SK-N-SH (cell line): ENCODE results near the gene NRBF2. TPM values are rescaled to one million over a fixed set of nuclear protein-coding genes. Genes with fewer than 3 reads are reported as not detected.

ENCODE experiments used
- CTCF ChIA-PET: fragments of 300-600, 350-600 bp; formaldehyde crosslinking; extraction: SDS; loops from one replicate; lab custom pipeline; 2021; lab: Yijun Ruan, JAX
- POLR2A ChIA-PET: fragments of 350-600 bp; sonication (Branson Sonifier 250); formaldehyde crosslinking; extraction: SDS; loops from one replicate; lab custom pipeline; 2020; ENCODE audit warnings: antibody characterized with exemption, inconsistent platforms; lab: Yijun Ruan, JAX
- DNase-seq: peaks from one replicate; pipeline ENCODE4 v3.0.0; 2012
- H2AFZ ChIP-seq: fragments of 200-600 bp; sonication (generic); 2 replicates; pipeline ENCODE4 v1.8.1; 2016; ENCODE audit warnings: antibody characterized with exemption, mild to moderate bottlenecking, low read depth
- H3F3A ChIP-seq: fragments of 200-600 bp; sonication (generic); replicated peaks from 2 replicates; pipeline ENCODE3; 2016; ENCODE audit warnings: antibody characterized with exemption, mild to moderate bottlenecking; ENCODE audit not compliant: insufficient read depth
- H3K27ac ChIP-seq, 2 experiments: fragments of 200-500 bp in 1 of 2; fragments of 200-600 bp in 1 of 2; sonication (Bioruptor generic) in 1 of 2; sonication (generic), shearing (Covaris generic) in 1 of 2; 2 replicates each; pipeline versions ENCODE4 v1.5.1 to v1.6.1; 2014 to 2016; ENCODE audit warnings: low read depth in 2 of 2, inconsistent platforms in 1 of 2, low read length in 1 of 2, mild to moderate bottlenecking in 1 of 2, mixed read lengths in 1 of 2
- H3K27me3 ChIP-seq: fragments of 200-600 bp; sonication (generic), shearing (Covaris generic); 2 replicates; pipeline ENCODE4 v1.6.1; 2016; ENCODE audit warnings: mixed run types; ENCODE audit not compliant: insufficient read depth
- H3K36me3 ChIP-seq, 2 experiments: fragments of 200-500 bp in 1 of 2; fragments of 200-600 bp in 1 of 2; sonication (Bioruptor generic) in 1 of 2; sonication (generic) in 1 of 2; replicated peaks in 1 of 2; 2 replicates each; pipeline versions ENCODE3 to v1.5.1; 2014 to 2016; ENCODE audit warnings: low read length in 1 of 2, mild to moderate bottlenecking in 1 of 2; ENCODE audit not compliant: insufficient read depth in 2 of 2, control insufficient read depth in 1 of 2
- H3K4me1 ChIP-seq, 2 experiments: fragments of 200-500 bp in 1 of 2; fragments of 200-600 bp in 1 of 2; sonication (Bioruptor generic) in 1 of 2; sonication (generic), shearing (Covaris generic) in 1 of 2; 2 replicates each; pipeline versions ENCODE4 v1.5.1 to v1.6.1; 2014 to 2016; ENCODE audit warnings: low read depth in 1 of 2, low read length in 1 of 2, mixed run types in 1 of 2; ENCODE audit not compliant: insufficient read depth in 2 of 2, control insufficient read depth in 1 of 2
- H3K4me2 ChIP-seq: fragments of 200-600 bp; sonication (generic), shearing (Covaris generic); 2 replicates; pipeline ENCODE4 v1.6.1; 2017; ENCODE audit warnings: mixed run types
- H3K4me3 ChIP-seq, 2 experiments: fragments of 200-500 bp in 1 of 2; fragments of 200-600 bp in 1 of 2; sonication (Bioruptor generic) in 1 of 2; sonication (generic), shearing (Covaris generic) in 1 of 2; 2 replicates each; pipeline versions ENCODE4 v1.5.1 to v1.8.1; 2014 to 2016; ENCODE audit warnings: low read depth in 2 of 2, inconsistent platforms in 1 of 2, low read length in 1 of 2, mild to moderate bottlenecking in 1 of 2, mixed read lengths in 1 of 2, moderate library complexity in 1 of 2
- H3K79me2 ChIP-seq: fragments of 200-600 bp; sonication (generic); 2 replicates; pipeline ENCODE4 v1.8.1; 2017; ENCODE audit warnings: mild to moderate bottlenecking; ENCODE audit not compliant: insufficient read depth
- H3K9ac ChIP-seq: fragments of 200-600 bp; sonication (generic); 2 replicates; pipeline ENCODE4 v1.6.1; 2017; ENCODE audit warnings: mixed run types
- H3K9me2 ChIP-seq: fragments of 200-600 bp; sonication (generic); 2 replicates; pipeline ENCODE4 v1.6.1; 2017; ENCODE audit warnings: mixed run types
- H3K9me3 ChIP-seq: fragments of 200-600 bp; sonication (generic); 2 replicates; pipeline ENCODE4 v1.6.1; 2017; ENCODE audit warnings: mixed run types, mild to moderate bottlenecking, moderate library complexity
- H4K20me1 ChIP-seq: fragments of 200-600 bp; sonication (generic); 2 replicates; pipeline ENCODE4 v1.6.1; 2017; ENCODE audit warnings: mild to moderate bottlenecking, mixed run types; ENCODE audit not compliant: insufficient read depth
- CTCF ChIP-seq: fragments of 200-600 bp; sonication (generic); IDR thresholded peaks from 2 replicates; pipeline ENCODE4 v1.6.1; 2017; ENCODE audit warnings: antibody characterized with exemption, mild to moderate bottlenecking, moderate library complexity
- ELF1 ChIP-seq: IDR thresholded peaks from 2 replicates; pipeline ENCODE4 v1.4.0; 2012
- EZH2phosphoT487 ChIP-seq: fragments of 200-600 bp; sonication (generic); IDR thresholded peaks from 2 replicates; pipeline ENCODE4 v1.6.1; 2017; ENCODE audit warnings: low read depth, mixed run types, mild to moderate bottlenecking, antibody characterized with exemption, moderate library complexity, borderline replicate concordance
- FOSL2 ChIP-seq: IDR thresholded peaks from 2 replicates; pipeline ENCODE4 v1.4.0; 2012; ENCODE audit warnings: low read depth, mild to moderate bottlenecking, moderate library complexity, borderline replicate concordance
- GABPA ChIP-seq: IDR thresholded peaks from 2 replicates; pipeline ENCODE4 v1.4.0; 2012; ENCODE audit warnings: low read depth, mild to moderate bottlenecking
- JUND ChIP-seq: IDR thresholded peaks from 2 replicates; pipeline ENCODE4 v1.4.0; 2012
- MEF2A ChIP-seq: IDR thresholded peaks from 2 replicates; pipeline ENCODE4 v1.4.0; 2012; ENCODE audit warnings: low read depth, borderline replicate concordance
- MXI1 ChIP-seq: IDR thresholded peaks from 2 replicates; pipeline ENCODE4 v1.6.1; 2012; ENCODE audit warnings: mild to moderate bottlenecking, low read depth, low read length, improper control_type of control experiment
- NFIC ChIP-seq: IDR thresholded peaks from 2 replicates; pipeline ENCODE4 v1.4.0; 2012; ENCODE audit warnings: borderline replicate concordance
- POLR2AphosphoS5 ChIP-seq: IDR thresholded peaks from 2 replicates; pipeline ENCODE4 v1.6.1; 2012; ENCODE audit warnings: low read depth, low read length
- RAD21 ChIP-seq: IDR thresholded peaks from 2 replicates; pipeline ENCODE4 v1.6.1; 2012; ENCODE audit warnings: mild to moderate bottlenecking, low read length
- RCOR1 ChIP-seq: fragments of 150-350 bp; IDR thresholded peaks from 2 replicates; pipeline ENCODE4 v1.6.1; 2017; ENCODE audit warnings: antibody characterized with exemption, low read length
- RFX5 ChIP-seq: IDR thresholded peaks from 2 replicates; pipeline ENCODE4 v1.6.1; 2012; ENCODE audit warnings: mild to moderate bottlenecking, improper control_type of control experiment, low read length
- SIN3A ChIP-seq: IDR thresholded peaks from 2 replicates; pipeline ENCODE4 v1.6.1; 2012; ENCODE audit warnings: low read depth, mild to moderate bottlenecking, low read length, moderate library complexity, borderline replicate concordance
- TAF1 ChIP-seq: IDR thresholded peaks from 2 replicates; pipeline ENCODE4 v1.6.1; 2012; ENCODE audit warnings: low read depth, mild to moderate bottlenecking, low read length, moderate library complexity, borderline replicate concordance
- TCF12 ChIP-seq: IDR thresholded peaks from 2 replicates; pipeline ENCODE4 v1.4.0; 2012
- TEAD4 ChIP-seq: IDR thresholded peaks from 2 replicates; pipeline ENCODE4 v1.4.0; 2012; ENCODE audit warnings: mild to moderate bottlenecking, borderline replicate concordance; ENCODE audit not compliant: insufficient read depth
- USF1 ChIP-seq: IDR thresholded peaks from 2 replicates; pipeline ENCODE4 v1.4.0; 2012; ENCODE audit warnings: low read depth, borderline replicate concordance
- USF2 ChIP-seq: fragments of 150-350 bp; IDR thresholded peaks from 2 replicates; pipeline ENCODE4 v1.6.1; 2017; ENCODE audit warnings: antibody characterized with exemption, low read length, low read depth, borderline replicate concordance
- YY1 ChIP-seq: IDR thresholded peaks from 2 replicates; pipeline ENCODE4 v1.4.0; 2012; ENCODE audit warnings: low read depth, mild to moderate bottlenecking
- WGBS: methylation state at CpG from one replicate; pipeline ENCODE4 v1.1.6; 2017; ENCODE audit warnings: low lambda C conversion rate; 5-methylcytosine and 5-hydroxymethylcytosine counted together
- polyA plus RNA-seq, 3 experiments: library from polyadenylated mRNA; depleted of rRNA; stranded (reverse); fragments of >200 nt; gene quantifications; 2 replicates each; pipeline ENCODE4 v1.2.3, GENCODE V29; 2012
- TF ChIP-seq, protein P1 (sequence below): IDR thresholded peaks from 2 replicates; pipeline ENCODE4 v1.4.0; 2012; ENCODE audit warnings: low read depth, borderline replicate concordance
- TF ChIP-seq, protein P2 (sequence below): IDR thresholded peaks from 2 replicates; pipeline ENCODE4 v1.6.1; 2012; ENCODE audit warnings: mild to moderate bottlenecking, low read depth, low read length, moderate library complexity
- TF ChIP-seq, protein P3 (sequence below): IDR thresholded peaks from 2 replicates; pipeline ENCODE4 v1.4.0; 2012; ENCODE audit warnings: low read depth

Gene NRBF2
- 8.9 and 13.2 TPM in 2 replicates for polyA plus RNA-seq (2012; rRNA removed)
- polyA plus RNA-seq (2012; cell fraction: cytosol; rRNA removed) = 15.2 and 16.8 TPM in 2 replicates
- 2.9 and 5.6 TPM in 2 replicates for polyA plus RNA-seq (2012; cell fraction: nucleus; rRNA removed)

GRCh38 chr10:63133056-63133820 lies at the start of gene NRBF2:
NRBF2 (plus strand) TSS chr10:63133328; CDS start chr10:63133471, 143 bp downstream.
- H3K36me3 ChIP-seq = no peaks in the 10 kb centered on the region
- CTCF ChIA-PET = interaction anchor here (0.8 to 4.2 kb wide), 7 partner anchors 25 to 687 kb away, joined by 3 to 21 read pairs (median 3); no protein-coding TSS in a partner anchor
- peaks cover 51% of the 10 kb centered on the region for H3K79me2 ChIP-seq
- peak within 1 kb of the TSS; percentile 89 to 92 for H3K27ac ChIP-seq
- H3K9ac ChIP-seq = peak within 1 kb of the TSS; percentile 96
- peaks cover 19% of the 10 kb centered on the region for H4K20me1 ChIP-seq
- H3K9me2 ChIP-seq = no peaks in the 10 kb centered on the region
- H3K4me1 ChIP-seq = peaks cover 0 to 6% of the 10 kb centered on the region in 2 experiments; a peak in 3 of 4 replicates
- H3K27me3 ChIP-seq = no peaks in the 10 kb centered on the region
- POLR2A ChIA-PET = interaction anchor here (0.5 to 1.7 kb wide), 6 partner anchors 9 to 1086 kb away, joined by 3 to 8 read pairs (median 3); no protein-coding TSS in a partner anchor
- WGBS = 2% methylated on average over 23 of the region's 55 CpGs
- peak within 1 kb of the TSS; percentile 86 for H3K4me2 ChIP-seq
- no peaks in the 10 kb centered on the region for H3K9me3 ChIP-seq
- no peaks in the 10 kb centered on the region for H3F3A ChIP-seq
- peak; percentile 96 for DNase-seq
- peak within 1 kb of the TSS; percentile 96 for H2AFZ ChIP-seq
- peak within 1 kb of the TSS; percentile 91 to 97 for H3K4me3 ChIP-seq
- TF ChIP-seq ELF1 = peak; percentile 82
- TF ChIP-seq EZH2phosphoT487 = no peak
- no peak for TF ChIP-seq FOSL2
- TF ChIP-seq USF2 = peak; percentile 84
- no peak for TF ChIP-seq RFX5
- peak; percentile 86; the same call in 1 of the 2 replicates for TF ChIP-seq SIN3A
- TF ChIP-seq RCOR1 = no peak
- TF ChIP-seq, protein P1, sequence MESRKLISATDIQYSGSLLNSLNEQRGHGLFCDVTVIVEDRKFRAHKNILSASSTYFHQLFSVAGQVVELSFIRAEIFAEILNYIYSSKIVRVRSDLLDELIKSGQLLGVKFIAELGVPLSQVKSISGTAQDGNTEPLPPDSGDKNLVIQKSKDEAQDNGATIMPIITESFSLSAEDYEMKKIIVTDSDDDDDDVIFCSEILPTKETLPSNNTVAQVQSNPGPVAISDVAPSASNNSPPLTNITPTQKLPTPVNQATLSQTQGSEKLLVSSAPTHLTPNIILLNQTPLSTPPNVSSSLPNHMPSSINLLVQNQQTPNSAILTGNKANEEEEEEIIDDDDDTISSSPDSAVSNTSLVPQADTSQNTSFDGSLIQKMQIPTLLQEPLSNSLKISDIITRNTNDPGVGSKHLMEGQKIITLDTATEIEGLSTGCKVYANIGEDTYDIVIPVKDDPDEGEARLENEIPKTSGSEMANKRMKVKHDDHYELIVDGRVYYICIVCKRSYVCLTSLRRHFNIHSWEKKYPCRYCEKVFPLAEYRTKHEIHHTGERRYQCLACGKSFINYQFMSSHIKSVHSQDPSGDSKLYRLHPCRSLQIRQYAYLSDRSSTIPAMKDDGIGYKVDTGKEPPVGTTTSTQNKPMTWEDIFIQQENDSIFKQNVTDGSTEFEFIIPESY = peak; percentile 98
- TF ChIP-seq NFIC = no peak
- peak; percentile 74 for TF ChIP-seq MXI1
- no peak for TF ChIP-seq MEF2A
- TF ChIP-seq, protein P2, sequence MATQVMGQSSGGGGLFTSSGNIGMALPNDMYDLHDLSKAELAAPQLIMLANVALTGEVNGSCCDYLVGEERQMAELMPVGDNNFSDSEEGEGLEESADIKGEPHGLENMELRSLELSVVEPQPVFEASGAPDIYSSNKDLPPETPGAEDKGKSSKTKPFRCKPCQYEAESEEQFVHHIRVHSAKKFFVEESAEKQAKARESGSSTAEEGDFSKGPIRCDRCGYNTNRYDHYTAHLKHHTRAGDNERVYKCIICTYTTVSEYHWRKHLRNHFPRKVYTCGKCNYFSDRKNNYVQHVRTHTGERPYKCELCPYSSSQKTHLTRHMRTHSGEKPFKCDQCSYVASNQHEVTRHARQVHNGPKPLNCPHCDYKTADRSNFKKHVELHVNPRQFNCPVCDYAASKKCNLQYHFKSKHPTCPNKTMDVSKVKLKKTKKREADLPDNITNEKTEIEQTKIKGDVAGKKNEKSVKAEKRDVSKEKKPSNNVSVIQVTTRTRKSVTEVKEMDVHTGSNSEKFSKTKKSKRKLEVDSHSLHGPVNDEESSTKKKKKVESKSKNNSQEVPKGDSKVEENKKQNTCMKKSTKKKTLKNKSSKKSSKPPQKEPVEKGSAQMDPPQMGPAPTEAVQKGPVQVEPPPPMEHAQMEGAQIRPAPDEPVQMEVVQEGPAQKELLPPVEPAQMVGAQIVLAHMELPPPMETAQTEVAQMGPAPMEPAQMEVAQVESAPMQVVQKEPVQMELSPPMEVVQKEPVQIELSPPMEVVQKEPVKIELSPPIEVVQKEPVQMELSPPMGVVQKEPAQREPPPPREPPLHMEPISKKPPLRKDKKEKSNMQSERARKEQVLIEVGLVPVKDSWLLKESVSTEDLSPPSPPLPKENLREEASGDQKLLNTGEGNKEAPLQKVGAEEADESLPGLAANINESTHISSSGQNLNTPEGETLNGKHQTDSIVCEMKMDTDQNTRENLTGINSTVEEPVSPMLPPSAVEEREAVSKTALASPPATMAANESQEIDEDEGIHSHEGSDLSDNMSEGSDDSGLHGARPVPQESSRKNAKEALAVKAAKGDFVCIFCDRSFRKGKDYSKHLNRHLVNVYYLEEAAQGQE = 0 out of 2 replicates have a peak, but pooled peaks have one; percentile 37
- peak; percentile 59 for TF ChIP-seq GABPA
- TF ChIP-seq, protein P3, sequence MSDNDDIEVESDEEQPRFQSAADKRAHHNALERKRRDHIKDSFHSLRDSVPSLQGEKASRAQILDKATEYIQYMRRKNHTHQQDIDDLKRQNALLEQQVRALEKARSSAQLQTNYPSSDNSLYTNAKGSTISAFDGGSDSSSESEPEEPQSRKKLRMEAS = peak; percentile 85
- 0 out of 2 replicates have a peak, but pooled peaks have one; percentile 2 for TF ChIP-seq YY1
- TF ChIP-seq CTCF = peak; percentile 54
- peak; percentile 94 for TF ChIP-seq POLR2AphosphoS5
- no peak for TF ChIP-seq RAD21
- no peak for TF ChIP-seq TCF12
- no peak for TF ChIP-seq JUND
- TF ChIP-seq USF1 = peak; percentile 94
- TF ChIP-seq TEAD4 = no peak
- TF ChIP-seq TAF1 = peak; percentile 60
